Measurements from ENCODE around the gene GLT6D1. TPM values are rescaled to one million over a fixed set of nuclear protein-coding genes. Genes with fewer than 3 reads are reported as not detected.

GLT6D1 gene
- total RNA-seq, 1 donor from 2014 or later = not detected

GRCh38 chr9:135618866-135619598 is 20.3 kb downstream of the GLT6D1 start:
- no peaks in the 10 kb centered on the region for H3K9me3 ChIP-seq
- intact Hi-C loops (cut with DNase I) = no loop called here
- no peak overlapping the region for H3K4me3 ChIP-seq
- no peak overlapping the region for H3K27ac ChIP-seq
- H3K36me3 ChIP-seq = no peaks in the 10 kb centered on the region
- H3K4me1 ChIP-seq = no peaks in the 10 kb centered on the region
- DNase-seq (ENCODE audit: low spot score in 2 of 2) = no peak
- H3K27me3 ChIP-seq = no peaks in the 10 kb centered on the region
- TF ChIP-seq CTCF (IDR thresholded peaks at IDR 0.05) = no peak

GRCh38 chr9:135617991-135618411 is 21.3 kb downstream of the GLT6D1 start:
- no peak overlapping the region for H3K27ac ChIP-seq

GRCh38 chr9:135617538-135617900 is 21.8 kb downstream of the GLT6D1 start:
- no peaks in the 10 kb centered on the region for H3K9me3 ChIP-seq
- H3K27me3 ChIP-seq = no peaks in the 10 kb centered on the region
- DNase-seq (ENCODE audit: low spot score in 2 of 2) = no peak
- no peaks in the 10 kb centered on the region for H3K36me3 ChIP-seq
- no peak overlapping the region for H3K27ac ChIP-seq
- H3K4me1 ChIP-seq = no peaks in the 10 kb centered on the region
- intact Hi-C loops (cut with DNase I) = no loop called here
- TF ChIP-seq CTCF (IDR thresholded peaks at IDR 0.05) = no peak
- H3K4me3 ChIP-seq = no peak overlapping the region

More at GRCh38 chr9:135617991-135618411, 21.3 kb downstream of the GLT6D1 start:
- Histone ChIP-seq H3K4me1 (no peaks in the 10 kb centered on the region), H3K4me3 (no peak overlapping the region), H3K27me3 (no peaks in the 10 kb centered on the region), H3K9me3 (no peaks in the 10 kb centered on the region), H3K36me3 (no peaks in the 10 kb centered on the region)
- DNase-seq (ENCODE audit: low spot score in 2 of 2) = no peak
- TF ChIP-seq CTCF (IDR thresholded peaks at IDR 0.05) = no peak
- intact Hi-C loops (cut with DNase I) = no loop called here

GRCh38 chr9:135616619-135617537 is 22.5 kb downstream of the GLT6D1 start:
- intact Hi-C loops (cut with DNase I) = no loop called here
- H3K27ac ChIP-seq = no peak overlapping the region
- no peaks in the 10 kb centered on the region for H3K4me1 ChIP-seq
- H3K36me3 ChIP-seq = no peaks in the 10 kb centered on the region
- H3K27me3 ChIP-seq = no peaks in the 10 kb centered on the region
- no peaks in the 10 kb centered on the region for H3K9me3 ChIP-seq
- H3K4me3 ChIP-seq = no peak overlapping the region
- TF ChIP-seq CTCF (IDR thresholded peaks at IDR 0.05) = no peak
- no peak for DNase-seq (ENCODE audit: low spot score in 2 of 2)

- intact Hi-C loops (cut with DNase I) = no loop called here
- no peak for TF ChIP-seq CTCF (IDR thresholded peaks at IDR 0.05)
- Histone ChIP-seq H3K27me3 (no peaks in the 10 kb centered on the region), H3K4me1 (no peaks in the 10 kb centered on the region), H3K27ac (no peak overlapping the region), H3K9me3 (no peaks in the 10 kb centered on the region), H3K4me3 (no peak overlapping the region), H3K36me3 (no peaks in the 10 kb centered on the region)
- no peak for DNase-seq (ENCODE audit: low spot score in 2 of 2)
Measured at GRCh38 chr9:135615666-135616618, 23.4 kb downstream of the GLT6D1 start.
